Neural progenitor cell (in vitro differentiated cells): ENCODE measurements around the gene MUC5AC. TPM values are rescaled to one million over a fixed set of nuclear protein-coding genes. Genes with fewer than 3 reads are reported as not detected.
"Not testable (repeated sequence)": the region's sequence is repeated elsewhere in the genome, so short reads cannot be mapped to it uniquely, and the experiment has no call there.

Experiments
- DNase-seq: peaks from one replicate; pipeline ENCODE4 v3.0.0-alpha.2; 2016; ENCODE audit warnings: low spot score
- H2AFZ ChIP-seq: fragments of 200-600 bp; sonication (generic); replicated peaks from 2 replicates; pipeline ENCODE4 v1.6.1; 2016; ENCODE audit warnings: antibody characterized with exemption
- H3F3A ChIP-seq: fragments of 200-600 bp; sonication (generic); 2 replicates; pipeline ENCODE4 v1.6.1; 2016; ENCODE audit warnings: antibody characterized with exemption, low read depth
- H3K27ac ChIP-seq: fragments of 200-600 bp; sonication (generic); 2 replicates; pipeline ENCODE4 v1.5.1; 2016; ENCODE audit warnings: mild to moderate bottlenecking
- H3K27me3 ChIP-seq: fragments of 200-600 bp; sonication (generic); 2 replicates; pipeline ENCODE4 v1.6.1; 2016; ENCODE audit warnings: mild to moderate bottlenecking, moderate library complexity
- H3K36me3 ChIP-seq: fragments of 200-600 bp; sonication (generic); 2 replicates; pipeline ENCODE4 v1.5.1; 2016
- H3K4me1 ChIP-seq: fragments of 200-600 bp; sonication (generic); 2 replicates; pipeline ENCODE4 v1.6.1; 2016; ENCODE audit warnings: mixed run types
- H3K4me2 ChIP-seq: fragments of 200-600 bp; sonication (generic); 2 replicates; pipeline ENCODE4 v1.6.1; 2016
- H3K4me3 ChIP-seq: fragments of 200-600 bp; sonication (generic); 2 replicates; pipeline ENCODE4 v1.5.1; 2016
- H3K79me2 ChIP-seq: fragments of 200-600 bp; sonication (generic); 2 replicates; pipeline ENCODE4 v1.6.1; 2016; ENCODE audit warnings: low read depth
- H3K9ac ChIP-seq: fragments of 200-600 bp; sonication (generic); 2 replicates; pipeline ENCODE4 v1.6.1; 2016
- H3K9me3 ChIP-seq: fragments of 200-600 bp; sonication (generic); 2 replicates; pipeline ENCODE4 v1.5.1; 2016; ENCODE audit warnings: low read depth
- H4K20me1 ChIP-seq: fragments of 200-600 bp; sonication (generic); 2 replicates; pipeline ENCODE4 v1.6.1; 2016; ENCODE audit warnings: low read depth
- H3K27ac Mint-ChIP-seq: 3 replicates; pipeline ENCODE4 v1.8.0; 2021; ENCODE audit warnings: mixed read lengths
- H3K27me3 Mint-ChIP-seq: 2 replicates; pipeline ENCODE4 v1.8.0; 2022; ENCODE audit warnings: low read depth, mild to moderate bottlenecking, inconsistent platforms, moderate library complexity, mixed read lengths; ENCODE audit not compliant: insufficient read depth
- H3K36me3 Mint-ChIP-seq: 3 replicates; pipeline ENCODE4 v1.8.0; 2021; ENCODE audit warnings: mixed read lengths
- H3K4me1 Mint-ChIP-seq: 3 replicates; pipeline ENCODE4 v1.8.0; 2021; ENCODE audit warnings: mixed read lengths
- H3K4me3 Mint-ChIP-seq: 3 replicates; pipeline ENCODE4 v1.8.0; 2021; ENCODE audit warnings: mild to moderate bottlenecking, moderate library complexity, mixed read lengths
- H3K9me3 Mint-ChIP-seq: 3 replicates; pipeline ENCODE4 v1.8.0; 2020; ENCODE audit warnings: mixed read lengths
- CTCF ChIP-seq: fragments of 200-600 bp; sonication (generic); IDR thresholded peaks from 2 replicates; pipeline ENCODE4 v1.5.1; 2017; ENCODE audit warnings: antibody characterized with exemption, mild to moderate bottlenecking
- EZH2 ChIP-seq: fragments of 200-600 bp; sonication (generic); IDR thresholded peaks from 2 replicates; pipeline ENCODE4 v1.6.1; 2017; ENCODE audit warnings: antibody characterized with exemption, mild to moderate bottlenecking, moderate library complexity
- EZH2phosphoT487 ChIP-seq: fragments of 200-600 bp; sonication (generic); IDR thresholded peaks from 2 replicates; pipeline ENCODE4 v1.6.1; 2017; ENCODE audit warnings: antibody characterized with exemption
- total RNA-seq: library from RNA; depleted of rRNA; stranded (reverse); fragments of >200 nt; gene quantifications from 2 replicates; pipeline ENCODE4 v1.2.3, GENCODE V29; 2015; ENCODE audit warnings: low replicate concordance

Gene MUC5AC
- total RNA-seq, 1 donor from 2014 or later = not detected

- H3K27me3 ChIP-seq = no peaks in the 10 kb centered on the region
- no peak for TF ChIP-seq EZH2phosphoT487
- no peak for TF ChIP-seq EZH2
- TF ChIP-seq CTCF = no peak
- Mint-ChIP-seq H3K27ac (no peak overlapping the region), H3K9me3 (no peaks in the 10 kb centered on the region), H3K4me1 (no peaks in the 10 kb centered on the region), H3K27me3 (no peaks in the 10 kb centered on the region), H3K4me3 (no peak overlapping the region), H3K36me3 (no peaks in the 10 kb centered on the region)
- H3F3A ChIP-seq = no peaks in the 10 kb centered on the region
- no peak overlapping the region for H2AFZ ChIP-seq
- H3K4me3 ChIP-seq = no peak overlapping the region
- no peaks in the 10 kb centered on the region for H3K36me3 ChIP-seq
- H3K9me3 ChIP-seq = no peaks in the 10 kb centered on the region
- H3K9ac ChIP-seq = no peak overlapping the region
- DNase-seq = no peak
- H3K4me1 ChIP-seq = no peaks in the 10 kb centered on the region
- H4K20me1 ChIP-seq = no peaks in the 10 kb centered on the region
- H3K79me2 ChIP-seq = no peaks in the 10 kb centered on the region
- no peak overlapping the region for H3K4me2 ChIP-seq
- H3K27ac ChIP-seq = no peak overlapping the region
These were observed 4.9 kb downstream of the MUC5AC start for GRCh38 chr11:1162491-1163311.

GRCh38 chr11:1163321-1163910 lies 5.7 kb downstream of the MUC5AC start:
- Histone ChIP-seq H3K36me3 (no peaks in the 10 kb centered on the region), H3K9me3 (no peaks in the 10 kb centered on the region)
- H3K27ac Mint-ChIP-seq = no peak overlapping the region

DNA sequence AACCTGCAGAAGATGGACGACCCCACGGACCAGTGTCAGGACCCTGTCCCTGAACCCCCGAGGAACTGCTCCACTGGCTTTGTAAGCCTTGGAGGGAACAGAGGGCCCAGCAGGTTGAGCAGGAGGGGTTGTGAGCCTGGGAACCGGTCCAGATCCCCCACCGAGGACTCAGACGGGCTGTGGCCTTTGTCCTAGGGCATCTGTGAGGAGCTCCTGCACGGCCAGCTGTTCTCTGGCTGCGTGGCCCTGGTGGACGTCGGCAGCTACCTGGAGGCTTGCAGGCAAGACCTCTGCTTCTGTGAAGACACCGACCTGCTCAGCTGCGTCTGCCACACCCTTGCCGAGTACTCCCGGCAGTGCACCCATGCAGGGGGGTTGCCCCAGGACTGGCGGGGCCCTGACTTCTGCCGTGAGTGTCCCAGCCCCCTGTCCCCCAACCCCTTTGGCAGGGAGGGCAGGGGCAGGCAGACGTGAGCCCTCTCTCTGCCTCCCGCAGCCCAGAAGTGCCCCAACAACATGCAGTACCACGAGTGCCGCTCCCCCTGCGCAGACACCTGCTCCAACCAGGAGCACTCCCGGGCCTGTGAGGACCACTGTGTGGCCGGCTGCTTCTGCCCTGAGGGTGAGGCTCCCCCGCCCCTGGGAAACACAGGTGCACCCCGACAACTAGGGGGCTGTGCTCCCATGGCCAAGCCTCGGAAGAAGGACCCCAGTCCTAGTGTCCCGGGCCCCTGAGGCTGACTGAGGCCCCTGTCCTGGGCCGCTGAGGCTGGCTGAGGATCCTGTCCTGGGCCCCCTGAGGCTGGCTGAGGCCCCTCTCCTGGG lies 6.4 kb downstream of the MUC5AC start:
- Histone ChIP-seq H3F3A (no peaks in the 10 kb centered on the region), H3K36me3 (no peaks in the 10 kb centered on the region), H3K4me3 (no peak overlapping the region), H3K27ac (no peak overlapping the region), H2AFZ (no peak overlapping the region), H3K27me3 (no peaks in the 10 kb centered on the region), H3K9me3 (no peaks in the 10 kb centered on the region), H4K20me1 (no peaks in the 10 kb centered on the region), H3K4me1 (no peaks in the 10 kb centered on the region), H3K79me2 (no peaks in the 10 kb centered on the region), H3K9ac (no peak overlapping the region), H3K4me2 (no peak overlapping the region)
- H3K9me3 Mint-ChIP-seq = no peaks in the 10 kb centered on the region
- no peak overlapping the region for H3K27ac Mint-ChIP-seq
- no peak for TF ChIP-seq EZH2
- no peaks in the 10 kb centered on the region for H3K36me3 Mint-ChIP-seq
- peaks cover 2% of the 10 kb centered on the region for H3K27me3 Mint-ChIP-seq
- no peaks in the 10 kb centered on the region for H3K4me1 Mint-ChIP-seq
- no peak overlapping the region for H3K4me3 Mint-ChIP-seq
- no peak for DNase-seq

More at GRCh38 chr11:1163321-1163910, 5.7 kb downstream of the MUC5AC start:
- Histone ChIP-seq H3K27me3 (no peaks in the 10 kb centered on the region), H3K27ac (no peak overlapping the region), H4K20me1 (no peaks in the 10 kb centered on the region), H3F3A (no peaks in the 10 kb centered on the region), H3K4me1 (no peaks in the 10 kb centered on the region), H3K4me3 (no peak overlapping the region), H2AFZ (no peak overlapping the region), H3K9ac (no peak overlapping the region), H3K79me2 (no peaks in the 10 kb centered on the region), H3K4me2 (no peak overlapping the region)
- Mint-ChIP-seq H3K4me3 (no peak overlapping the region), H3K9me3 (no peaks in the 10 kb centered on the region), H3K27me3 (no peaks in the 10 kb centered on the region), H3K36me3 (no peaks in the 10 kb centered on the region), H3K4me1 (no peaks in the 10 kb centered on the region)
- no peak for DNase-seq
- TF ChIP-seq CTCF (no peak), EZH2phosphoT487 (no peak), EZH2 (no peak)

- H4K20me1 ChIP-seq, H3K79me2 ChIP-seq, H3K9me3 Mint-ChIP-seq, H3K36me3 Mint-ChIP-seq, H3K4me3 ChIP-seq, H3K27me3 ChIP-seq, H3K4me2 ChIP-seq, H3K4me3 Mint-ChIP-seq, H3K9ac ChIP-seq, H3K27me3 Mint-ChIP-seq, H3K4me1 Mint-ChIP-seq, H3F3A ChIP-seq, H3K9me3 ChIP-seq, H3K4me1 ChIP-seq, H3K27ac ChIP-seq, DNase-seq, H3K36me3 ChIP-seq, H3K27ac Mint-ChIP-seq, H2AFZ ChIP-seq: not testable (repeated sequence)
These were observed 7.1 kb downstream of the MUC5AC start for GRCh38 chr11:1164779-1165255.
